Ovary (tissue), 3 donors: Measurements from ENCODE around the gene CELF2.

Experiments used
- CTCF ChIP-seq, 3 donors: fragments of 450-650 bp in 2 of 3; fragments of 200-600 bp in 1 of 3; IDR thresholded peaks; one replicate each; pipeline versions ENCODE4 v1.5.1 to v1.8.0; 2016 to 2022; ENCODE audit warnings: antibody characterized with exemption in 3 of 3, mild to moderate bottlenecking in 1 of 3
- POLR2A ChIP-seq: fragments of 450-650 bp; IDR thresholded peaks from one replicate; pipeline ENCODE4 v1.6.1; 2017; ENCODE audit warnings: antibody characterized with exemption, mild to moderate bottlenecking, moderate library complexity
- donor health status: DM: no; HTN: no; CAD: no.

- no peak for TF ChIP-seq CTCF (IDR thresholded peaks at IDR 0.05)
- TF ChIP-seq POLR2A: no peak
Observed at GRCh38 chr10:11168423-11169090, 150.9 kb downstream of the CELF2 start.
